Epithelial cell of proximal tubule (primary cell): Measurements from ENCODE around the gene C16orf89. TPM values are rescaled to one million over a fixed set of nuclear protein-coding genes. Genes with fewer than 3 reads are reported as not detected.
"Not testable (repeated sequence)": the region's sequence is repeated elsewhere in the genome, so short reads cannot be mapped to it uniquely, and the experiment has no call there.

ENCODE experiments used
- DNase-seq: peaks from one replicate; pipeline ENCODE4 v3.0.0-alpha.2; 2011; ENCODE audit warnings: low read depth
- H3K4me3 ChIP-seq: 2 replicates; pipeline ENCODE4 v1.5.1; 2011; ENCODE audit warnings: low read depth, mild to moderate bottlenecking, low read length
- total RNA-seq: library from RNA; depleted of rRNA; stranded (reverse); fragments of >200 nt; gene quantifications from 2 replicates; pipeline ENCODE4 v1.2.3, GENCODE V29; 2015
- TF ChIP-seq, protein P1 (sequence below): conservative IDR thresholded peaks from 2 replicates; pipeline ENCODE4 v1.5.1; 2012; ENCODE audit warnings: low read depth, mild to moderate bottlenecking, low read length

Gene C16orf89
- total RNA-seq, 1 donor from 2014 or later, result not detected

DNA sequence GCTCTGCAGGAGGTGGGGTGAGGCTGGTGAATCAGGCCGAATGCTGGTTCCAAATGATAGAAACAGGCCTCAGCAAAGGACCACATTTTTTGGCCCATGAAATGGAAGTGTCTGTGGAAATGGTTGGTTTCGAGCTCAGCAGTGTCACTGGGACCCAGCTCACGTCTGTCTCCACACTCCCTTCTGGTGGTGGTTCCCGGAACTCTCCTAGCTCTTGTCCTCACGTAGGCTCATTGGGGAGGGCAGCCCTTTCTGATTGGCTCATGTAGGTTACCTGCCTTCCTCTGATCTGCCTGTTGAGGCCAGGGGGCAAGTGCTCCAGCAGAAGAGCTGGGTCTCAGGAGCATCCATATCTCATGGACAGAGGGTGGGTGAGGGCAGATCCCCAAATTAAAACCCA lies 9.9 kb upstream of the C16orf89 start:
- TF ChIP-seq, protein P1, sequence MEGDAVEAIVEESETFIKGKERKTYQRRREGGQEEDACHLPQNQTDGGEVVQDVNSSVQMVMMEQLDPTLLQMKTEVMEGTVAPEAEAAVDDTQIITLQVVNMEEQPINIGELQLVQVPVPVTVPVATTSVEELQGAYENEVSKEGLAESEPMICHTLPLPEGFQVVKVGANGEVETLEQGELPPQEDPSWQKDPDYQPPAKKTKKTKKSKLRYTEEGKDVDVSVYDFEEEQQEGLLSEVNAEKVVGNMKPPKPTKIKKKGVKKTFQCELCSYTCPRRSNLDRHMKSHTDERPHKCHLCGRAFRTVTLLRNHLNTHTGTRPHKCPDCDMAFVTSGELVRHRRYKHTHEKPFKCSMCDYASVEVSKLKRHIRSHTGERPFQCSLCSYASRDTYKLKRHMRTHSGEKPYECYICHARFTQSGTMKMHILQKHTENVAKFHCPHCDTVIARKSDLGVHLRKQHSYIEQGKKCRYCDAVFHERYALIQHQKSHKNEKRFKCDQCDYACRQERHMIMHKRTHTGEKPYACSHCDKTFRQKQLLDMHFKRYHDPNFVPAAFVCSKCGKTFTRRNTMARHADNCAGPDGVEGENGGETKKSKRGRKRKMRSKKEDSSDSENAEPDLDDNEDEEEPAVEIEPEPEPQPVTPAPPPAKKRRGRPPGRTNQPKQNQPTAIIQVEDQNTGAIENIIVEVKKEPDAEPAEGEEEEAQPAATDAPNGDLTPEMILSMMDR, result no peak
- no peak overlapping the region for H3K4me3 ChIP-seq
- DNase-seq, result no peak

GRCh38 chr16:5073771-5074170 lies 8.0 kb upstream of the C16orf89 start:
- not testable (repeated sequence) for H3K4me3 ChIP-seq, DNase-seq

- no peak overlapping the region for H3K4me3 ChIP-seq
- DNase-seq, result no peak
- TF ChIP-seq, protein P1, result no peak
Observed at GRCh38 chr16:5073279-5073629, 7.5 kb upstream of the C16orf89 start.

DNA sequence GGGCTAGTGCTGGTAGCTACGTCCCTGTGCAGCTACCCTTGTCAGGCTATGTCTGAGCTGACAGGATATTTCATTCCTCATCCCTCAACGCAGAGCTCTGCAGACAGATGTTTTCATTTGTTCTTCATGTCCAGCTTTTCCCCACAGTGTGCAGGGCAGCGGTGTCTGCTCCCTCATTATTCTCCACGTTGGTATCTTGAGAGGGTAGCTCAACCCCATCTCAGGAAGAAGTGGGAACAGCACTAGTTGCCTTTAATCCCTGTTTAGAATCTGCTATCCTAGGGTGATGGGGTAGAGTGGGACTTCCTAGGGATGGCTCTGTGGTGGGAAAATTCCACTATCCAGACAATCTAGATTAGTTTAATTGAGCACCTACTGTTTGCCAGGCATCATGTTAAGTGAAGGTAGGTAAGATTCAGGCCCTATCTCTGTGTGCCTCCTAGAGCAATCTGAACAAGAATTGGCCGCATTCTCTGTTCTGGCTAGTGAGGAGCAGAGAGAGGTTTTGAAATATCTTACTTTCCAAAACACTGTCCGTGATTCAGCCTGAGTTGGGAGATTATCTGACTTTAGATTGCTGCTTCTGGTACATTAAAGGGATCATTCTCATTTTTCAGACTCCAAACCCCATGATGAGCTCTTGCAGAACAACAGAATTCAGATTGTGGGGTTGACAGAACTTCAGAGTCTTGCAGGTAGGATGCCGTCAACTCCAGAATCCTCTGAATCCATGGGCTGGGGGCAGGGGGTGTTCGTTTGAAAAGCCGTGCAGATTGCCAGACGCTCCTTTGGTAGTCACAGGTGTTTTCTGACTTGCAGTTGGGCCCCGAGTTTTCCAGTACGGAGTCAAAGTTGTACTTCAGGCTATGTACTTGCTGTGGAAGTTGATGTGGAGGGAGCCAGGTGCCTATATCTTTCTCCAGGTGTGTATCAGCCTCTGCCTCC lies 6.8 kb upstream of the C16orf89 start:
- DNase-seq, result no peak
- TF ChIP-seq, protein P1, result no peak
- peak overlapping the region; percentile 87 for H3K4me3 ChIP-seq

DNA sequence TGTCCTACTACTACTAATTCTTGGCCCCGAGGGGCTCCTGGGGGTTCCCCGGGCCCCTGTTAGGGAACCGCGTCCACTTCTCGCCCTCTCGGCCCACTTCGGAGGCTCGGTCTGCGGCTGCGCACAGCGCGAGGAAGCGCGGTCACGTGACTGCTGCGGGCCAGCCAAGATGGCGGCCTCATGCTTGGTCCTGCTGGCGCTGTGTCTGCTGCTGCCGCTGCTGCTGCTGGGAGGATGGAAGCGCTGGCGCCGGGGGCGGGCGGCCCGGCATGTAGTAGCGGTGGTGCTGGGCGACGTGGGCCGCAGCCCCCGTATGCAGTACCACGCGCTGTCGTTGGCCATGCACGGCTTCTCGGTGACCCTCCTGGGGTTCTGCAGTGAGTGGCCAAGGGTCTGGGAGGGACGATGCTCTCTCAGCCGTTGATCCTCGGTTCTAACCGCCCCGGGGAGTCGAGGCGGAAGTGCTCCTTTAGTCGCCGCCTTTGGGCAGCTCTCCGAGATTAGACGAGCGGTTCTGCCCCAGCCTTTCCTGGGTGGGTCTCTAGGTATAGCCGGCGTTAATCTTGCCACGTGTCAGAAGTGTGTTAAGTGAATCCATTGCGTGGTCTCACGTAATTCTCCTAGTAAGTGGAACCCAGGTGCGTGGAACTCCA lies 6.1 kb upstream of the C16orf89 start, which contains the start of gene ALG1:
ALG1 (plus strand) TSS at position 163 of the 653 bp plus-strand sequence; CDS start at position 170, 7 bp downstream.
- TF ChIP-seq, protein P1, result no peak
- H3K4me3 ChIP-seq, result peak within 1 kb of the TSS; percentile 87
- DNase-seq, result no peak

DNA sequence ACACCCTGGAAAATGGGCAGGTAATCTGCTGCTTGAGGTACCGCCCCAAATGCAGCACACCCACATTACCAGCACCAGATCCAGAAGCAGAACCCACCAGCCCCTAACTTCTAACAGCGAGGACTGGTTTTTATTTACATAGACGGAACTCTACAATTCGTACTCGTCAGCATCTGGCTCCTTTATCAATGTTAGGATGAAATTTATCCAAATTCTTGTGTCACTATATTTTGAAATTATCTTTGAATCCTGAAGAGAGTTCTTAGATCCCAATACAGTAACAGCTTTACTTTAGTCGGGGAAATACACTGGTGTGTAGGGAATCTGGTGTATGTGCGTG lies 5.6 kb upstream of the C16orf89 start:
- TF ChIP-seq, protein P1, result no peak
- DNase-seq, result no peak

GRCh38 chr16:5070431-5071186 lies 4.9 kb upstream of the C16orf89 start:
- no peak overlapping the region for H3K4me3 ChIP-seq
- TF ChIP-seq, protein P1, result no peak
- no peak for DNase-seq

More for the DNA sequence above, 5.6 kb upstream of the C16orf89 start:
- H3K4me3 ChIP-seq, result peak overlapping the region; percentile 87
